ENCODE results near the gene IL1R2. TPM values are rescaled to one million over a fixed set of nuclear protein-coding genes. Genes with fewer than 3 reads are reported as not detected.

Gene IL1R2
- total RNA-seq, 6 experiments from 2014 or later = 5.5 to 22.8 (median 12.3) TPM

DNA sequence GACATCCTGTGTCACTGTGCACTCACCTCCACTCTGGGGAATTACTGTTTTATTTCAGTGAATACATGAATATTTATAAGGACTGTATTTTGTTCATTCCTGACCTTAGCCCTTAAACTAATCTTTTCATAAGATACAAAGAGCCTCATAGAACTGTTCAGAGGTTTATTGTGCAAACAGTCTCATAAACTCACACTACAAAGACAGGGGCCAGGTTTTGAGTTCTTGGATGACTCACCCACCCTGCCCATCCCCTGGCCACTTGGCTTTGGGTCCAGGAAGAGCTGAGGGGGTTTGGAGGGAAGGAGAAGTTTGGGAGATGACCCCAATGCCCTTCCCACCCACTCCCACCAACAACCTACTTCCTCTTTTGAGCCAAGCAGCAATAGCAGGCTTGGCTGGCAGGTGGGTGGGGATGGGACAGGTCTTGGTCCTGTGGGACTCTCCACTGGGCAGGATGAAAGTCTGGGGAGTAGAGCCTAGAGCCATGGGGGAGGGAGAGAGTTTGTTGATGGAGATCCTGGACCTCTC, 43.1 kb upstream of the IL1R2 start:
- H3K4me3 ChIP-seq = no peak overlapping the region
- no peaks in the 10 kb centered on the region for H3K9me3 ChIP-seq
- no peak overlapping the region for H3K27ac ChIP-seq
- H3K36me3 ChIP-seq = no peaks in the 10 kb centered on the region
- intact Hi-C loops (cut with DNase I) = no loop called here
- DNase-seq (no peak), ATAC-seq (no peak)
- no peaks in the 10 kb centered on the region for H3K27me3 ChIP-seq
- TF ChIP-seq POLR2A (IDR thresholded peaks at IDR 0.05) = no peak
- TF ChIP-seq, protein P1, sequence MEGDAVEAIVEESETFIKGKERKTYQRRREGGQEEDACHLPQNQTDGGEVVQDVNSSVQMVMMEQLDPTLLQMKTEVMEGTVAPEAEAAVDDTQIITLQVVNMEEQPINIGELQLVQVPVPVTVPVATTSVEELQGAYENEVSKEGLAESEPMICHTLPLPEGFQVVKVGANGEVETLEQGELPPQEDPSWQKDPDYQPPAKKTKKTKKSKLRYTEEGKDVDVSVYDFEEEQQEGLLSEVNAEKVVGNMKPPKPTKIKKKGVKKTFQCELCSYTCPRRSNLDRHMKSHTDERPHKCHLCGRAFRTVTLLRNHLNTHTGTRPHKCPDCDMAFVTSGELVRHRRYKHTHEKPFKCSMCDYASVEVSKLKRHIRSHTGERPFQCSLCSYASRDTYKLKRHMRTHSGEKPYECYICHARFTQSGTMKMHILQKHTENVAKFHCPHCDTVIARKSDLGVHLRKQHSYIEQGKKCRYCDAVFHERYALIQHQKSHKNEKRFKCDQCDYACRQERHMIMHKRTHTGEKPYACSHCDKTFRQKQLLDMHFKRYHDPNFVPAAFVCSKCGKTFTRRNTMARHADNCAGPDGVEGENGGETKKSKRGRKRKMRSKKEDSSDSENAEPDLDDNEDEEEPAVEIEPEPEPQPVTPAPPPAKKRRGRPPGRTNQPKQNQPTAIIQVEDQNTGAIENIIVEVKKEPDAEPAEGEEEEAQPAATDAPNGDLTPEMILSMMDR (IDR thresholded peaks at IDR 0.05) = no peak
- no peaks in the 10 kb centered on the region for H3K4me1 ChIP-seq

DNA sequence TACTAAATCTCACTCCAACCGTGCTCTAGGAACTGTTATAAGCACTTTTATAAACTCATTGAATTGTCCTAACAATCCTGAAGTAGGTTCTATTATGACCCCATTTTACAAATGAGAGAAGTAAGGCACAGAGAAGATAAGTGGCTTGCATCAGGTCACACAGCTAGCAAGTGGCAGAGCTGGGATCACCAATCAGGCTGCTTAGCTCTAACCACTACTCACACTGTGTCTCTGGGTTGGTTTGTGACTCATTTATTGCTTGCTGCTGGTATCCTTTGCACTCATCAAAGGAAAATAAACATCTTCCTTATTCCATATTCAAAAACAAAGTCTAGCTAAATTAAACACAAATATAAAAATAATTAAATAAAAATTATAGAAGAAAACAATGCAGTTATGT, 42.5 kb upstream of the IL1R2 start:
- H3K27ac ChIP-seq = no peak overlapping the region
- TF ChIP-seq, protein P1 (IDR thresholded peaks at IDR 0.05) = no peak
- TF ChIP-seq POLR2A (IDR thresholded peaks at IDR 0.05) = no peak
- ATAC-seq = no peak
- H3K4me1 ChIP-seq = no peaks in the 10 kb centered on the region
- intact Hi-C loops (cut with DNase I) = no loop called here
- no peaks in the 10 kb centered on the region for H3K9me3 ChIP-seq
- no peaks in the 10 kb centered on the region for H3K36me3 ChIP-seq
- 100% methylated on average over 1 of the region's 1 CpG for WGBS (ENCODE audit: insufficient coverage, low coverage, low lambda C conversion rate, missing lambda C conversion rate)
- H3K4me3 ChIP-seq = no peak overlapping the region
- H3K27me3 ChIP-seq = no peaks in the 10 kb centered on the region
- DNase-seq = no peak

DNA sequence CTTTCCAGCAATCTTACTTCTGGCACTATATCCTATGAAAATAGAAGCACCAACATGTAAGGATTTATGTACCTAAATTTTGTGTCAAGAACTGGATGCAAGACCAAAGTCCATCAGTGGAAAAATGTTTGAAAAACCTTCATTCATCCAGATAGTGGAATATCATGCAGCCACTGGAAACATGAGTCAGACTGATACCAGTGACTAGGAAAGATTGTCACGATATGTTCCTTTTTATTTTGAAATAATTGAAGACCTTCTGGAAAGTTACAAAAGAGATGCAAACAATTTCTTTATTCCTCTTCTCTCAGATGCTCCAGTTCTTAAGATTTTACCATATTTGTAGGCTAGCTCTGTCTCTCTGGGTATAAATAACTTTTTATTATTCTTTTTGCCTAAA, 40.5 kb upstream of the IL1R2 start:
- Histone ChIP-seq H3K27ac (no peak overlapping the region), H3K36me3 (no peaks in the 10 kb centered on the region), H3K27me3 (no peaks in the 10 kb centered on the region), H3K9me3 (no peaks in the 10 kb centered on the region), H3K4me3 (no peak overlapping the region), H3K4me1 (no peaks in the 10 kb centered on the region)
- TF ChIP-seq, protein P1 (IDR thresholded peaks at IDR 0.05) = no peak
- no peak for TF ChIP-seq POLR2A (IDR thresholded peaks at IDR 0.05)
- ATAC-seq (no peak), DNase-seq (no peak)
- 33% methylated on average over 1 of the region's 1 CpG for WGBS (ENCODE audit: insufficient coverage, low coverage, low lambda C conversion rate, missing lambda C conversion rate)
- intact Hi-C loops (cut with DNase I) = no loop called here

DNA sequence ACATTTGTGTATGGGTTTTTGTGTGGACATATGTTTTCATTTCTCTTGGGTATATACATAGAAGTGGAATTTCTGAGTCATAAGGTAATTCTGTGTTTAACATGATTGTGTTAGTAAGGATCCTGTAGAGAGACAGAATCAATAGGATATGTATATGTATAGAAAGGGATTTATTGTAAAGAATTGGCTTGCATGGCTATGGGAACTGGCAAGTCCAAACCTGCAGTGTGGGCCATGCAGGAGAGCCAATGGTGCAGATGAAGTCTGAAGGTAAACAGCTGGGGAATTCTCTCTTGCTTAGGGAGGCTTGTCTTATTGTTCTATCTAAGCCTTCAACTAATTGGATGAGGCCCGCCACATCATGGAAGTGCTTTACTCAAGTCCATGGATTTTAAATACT, 39.2 kb upstream of the IL1R2 start:
- no peaks in the 10 kb centered on the region for H3K36me3 ChIP-seq
- H3K27me3 ChIP-seq = no peaks in the 10 kb centered on the region
- no peaks in the 10 kb centered on the region for H3K9me3 ChIP-seq
- ATAC-seq (no peak), DNase-seq (no peak)
- WGBS (ENCODE audit: insufficient coverage, low coverage, low lambda C conversion rate, missing lambda C conversion rate) = 100% methylated on average over 1 of the region's 1 CpG
- no peak overlapping the region for H3K27ac ChIP-seq
- TF ChIP-seq POLR2A (IDR thresholded peaks at IDR 0.05) = no peak
- TF ChIP-seq, protein P1 (IDR thresholded peaks at IDR 0.05) = no peak
- no peaks in the 10 kb centered on the region for H3K4me1 ChIP-seq
- intact Hi-C loops (cut with DNase I) = no loop called here
- H3K4me3 ChIP-seq = no peak overlapping the region

Data from right lobe of liver (tissue), 6 donors.